Measurements from ENCODE around the gene FLT4. TPM values are rescaled to one million over a fixed set of nuclear protein-coding genes. Genes with fewer than 3 reads are reported as not detected.

Gene FLT4
- polyA plus RNA-seq, 1 donor: 10.2 TPM

- no peak overlapping the region for H3K27ac ChIP-seq (ENCODE audit: low read length)
- no peaks in the 10 kb centered on the region for H3K4me1 ChIP-seq (ENCODE audit: control insufficient read depth, insufficient read depth, low read length)
- no peaks in the 10 kb centered on the region for H3K9me3 ChIP-seq (ENCODE audit: control insufficient read depth, low read depth, low read length)
- H3K36me3 ChIP-seq (ENCODE audit: control insufficient read depth, insufficient read depth, low read length): no peaks in the 10 kb centered on the region
- no peaks in the 10 kb centered on the region for H3K27me3 ChIP-seq (ENCODE audit: control insufficient read depth, insufficient read depth, low read length)
- WGBS (ENCODE audit: insufficient coverage, low lambda C conversion rate): no CpG with 5 or more reads among the region's 21 CpGs
- no peak for DNase-seq
- H3K4me3 ChIP-seq (ENCODE audit: low read length): no peak overlapping the region
These were observed 43.1 kb downstream of the FLT4 start for GRCh38 chr5:180606215-180606785.

GRCh38 chr5:180605554-180606214, 43.7 kb downstream of the FLT4 start:
- H3K4me3 ChIP-seq (ENCODE audit: low read length): no peak overlapping the region
- no CpG with 5 or more reads among the region's 11 CpGs for WGBS (ENCODE audit: insufficient coverage, low lambda C conversion rate)
- no peaks in the 10 kb centered on the region for H3K4me1 ChIP-seq (ENCODE audit: control insufficient read depth, insufficient read depth, low read length)
- no peak overlapping the region for H3K27ac ChIP-seq (ENCODE audit: low read length)
- no peaks in the 10 kb centered on the region for H3K9me3 ChIP-seq (ENCODE audit: control insufficient read depth, low read depth, low read length)
- peak in 1 of 2 donors; percentile 29 for DNase-seq
- H3K36me3 ChIP-seq (ENCODE audit: control insufficient read depth, insufficient read depth, low read length): no peaks in the 10 kb centered on the region
- H3K27me3 ChIP-seq (ENCODE audit: control insufficient read depth, insufficient read depth, low read length): no peaks in the 10 kb centered on the region

- no peaks in the 10 kb centered on the region for H3K27me3 ChIP-seq (ENCODE audit: control insufficient read depth, insufficient read depth, low read length)
- no peak for DNase-seq
- no peak overlapping the region for H3K4me3 ChIP-seq (ENCODE audit: low read length)
- H3K36me3 ChIP-seq (ENCODE audit: control insufficient read depth, insufficient read depth, low read length): no peaks in the 10 kb centered on the region
- H3K9me3 ChIP-seq (ENCODE audit: control insufficient read depth, low read depth, low read length): no peaks in the 10 kb centered on the region
- 100% methylated on average over 1 of the region's 13 CpGs for WGBS (ENCODE audit: insufficient coverage, low lambda C conversion rate)
- H3K4me1 ChIP-seq (ENCODE audit: control insufficient read depth, insufficient read depth, low read length): no peaks in the 10 kb centered on the region
- no peak overlapping the region for H3K27ac ChIP-seq (ENCODE audit: low read length)
These were observed 45.1 kb downstream of the FLT4 start for GRCh38 chr5:180604271-180604670.

- DNase-seq: no peak
- no peaks in the 10 kb centered on the region for H3K27me3 ChIP-seq (ENCODE audit: control insufficient read depth, insufficient read depth, low read length)
- H3K4me1 ChIP-seq (ENCODE audit: control insufficient read depth, insufficient read depth, low read length): no peaks in the 10 kb centered on the region
- no peaks in the 10 kb centered on the region for H3K36me3 ChIP-seq (ENCODE audit: control insufficient read depth, insufficient read depth, low read length)
- no peak overlapping the region for H3K27ac ChIP-seq (ENCODE audit: low read length)
- H3K9me3 ChIP-seq (ENCODE audit: control insufficient read depth, low read depth, low read length): no peaks in the 10 kb centered on the region
- no peak overlapping the region for H3K4me3 ChIP-seq (ENCODE audit: low read length)
- WGBS (ENCODE audit: insufficient coverage, low lambda C conversion rate): no CpG with 5 or more reads among the region's 19 CpGs
These were observed 46.3 kb downstream of the FLT4 start for GRCh38 chr5:180603076-180603594.

GRCh38 chr5:180602481-180603075, 46.8 kb downstream of the FLT4 start:
- no peak overlapping the region for H3K27ac ChIP-seq (ENCODE audit: low read length)
- no peaks in the 10 kb centered on the region for H3K27me3 ChIP-seq (ENCODE audit: control insufficient read depth, insufficient read depth, low read length)
- no peaks in the 10 kb centered on the region for H3K9me3 ChIP-seq (ENCODE audit: control insufficient read depth, low read depth, low read length)
- no peaks in the 10 kb centered on the region for H3K4me1 ChIP-seq (ENCODE audit: control insufficient read depth, insufficient read depth, low read length)
- H3K4me3 ChIP-seq (ENCODE audit: low read length): no peak overlapping the region
- no peak for DNase-seq
- no peaks in the 10 kb centered on the region for H3K36me3 ChIP-seq (ENCODE audit: control insufficient read depth, insufficient read depth, low read length)
- no CpG with 5 or more reads among the region's 15 CpGs for WGBS (ENCODE audit: insufficient coverage, low lambda C conversion rate)

- Histone ChIP-seq H3K4me3 (ENCODE audit: low read length) (no peak overlapping the region), H3K27me3 (ENCODE audit: control insufficient read depth, insufficient read depth, low read length) (no peaks in the 10 kb centered on the region), H3K9me3 (ENCODE audit: control insufficient read depth, low read depth, low read length) (no peaks in the 10 kb centered on the region), H3K36me3 (ENCODE audit: control insufficient read depth, insufficient read depth, low read length) (no peaks in the 10 kb centered on the region), H3K4me1 (ENCODE audit: control insufficient read depth, insufficient read depth, low read length) (no peaks in the 10 kb centered on the region), H3K27ac (ENCODE audit: low read length) (no peak overlapping the region)
- no CpG with 5 or more reads among the region's 36 CpGs for WGBS (ENCODE audit: insufficient coverage, low lambda C conversion rate)
- DNase-seq: no peak
These were observed 47.6 kb downstream of the FLT4 start for GRCh38 chr5:180601591-180602480.

- no CpG with 5 or more reads among the region's 12 CpGs for WGBS (ENCODE audit: insufficient coverage, low lambda C conversion rate)
- no peak overlapping the region for H3K4me3 ChIP-seq (ENCODE audit: low read length)
- no peaks in the 10 kb centered on the region for H3K4me1 ChIP-seq (ENCODE audit: control insufficient read depth, insufficient read depth, low read length)
- no peaks in the 10 kb centered on the region for H3K9me3 ChIP-seq (ENCODE audit: control insufficient read depth, low read depth, low read length)
- no peaks in the 10 kb centered on the region for H3K27me3 ChIP-seq (ENCODE audit: control insufficient read depth, insufficient read depth, low read length)
- H3K36me3 ChIP-seq (ENCODE audit: control insufficient read depth, insufficient read depth, low read length): no peaks in the 10 kb centered on the region
- no peak overlapping the region for H3K27ac ChIP-seq (ENCODE audit: low read length)
- no peak for DNase-seq
These were observed 48.8 kb downstream of the FLT4 start for GRCh38 chr5:180600554-180601041.

GRCh38 chr5:180599981-180600553, 49.3 kb downstream of the FLT4 start:
- no peak overlapping the region for H3K4me3 ChIP-seq (ENCODE audit: low read length)
- no peaks in the 10 kb centered on the region for H3K27me3 ChIP-seq (ENCODE audit: control insufficient read depth, insufficient read depth, low read length)
- no peaks in the 10 kb centered on the region for H3K9me3 ChIP-seq (ENCODE audit: control insufficient read depth, low read depth, low read length)
- no peaks in the 10 kb centered on the region for H3K4me1 ChIP-seq (ENCODE audit: control insufficient read depth, insufficient read depth, low read length)
- no peak for DNase-seq
- no peak overlapping the region for H3K27ac ChIP-seq (ENCODE audit: low read length)
- H3K36me3 ChIP-seq (ENCODE audit: control insufficient read depth, insufficient read depth, low read length): no peaks in the 10 kb centered on the region
- WGBS (ENCODE audit: insufficient coverage, low lambda C conversion rate): no CpG with 5 or more reads among the region's 16 CpGs

- Histone ChIP-seq H3K36me3 (ENCODE audit: control insufficient read depth, insufficient read depth, low read length) (no peaks in the 10 kb centered on the region), H3K27me3 (ENCODE audit: control insufficient read depth, insufficient read depth, low read length) (no peaks in the 10 kb centered on the region), H3K27ac (ENCODE audit: low read length) (no peak overlapping the region), H3K4me1 (ENCODE audit: control insufficient read depth, insufficient read depth, low read length) (no peaks in the 10 kb centered on the region), H3K4me3 (ENCODE audit: low read length) (no peak overlapping the region), H3K9me3 (ENCODE audit: control insufficient read depth, low read depth, low read length) (no peaks in the 10 kb centered on the region)
- 86% methylated on average over 1 of the region's 6 CpGs for WGBS (ENCODE audit: insufficient coverage, low lambda C conversion rate)
- DNase-seq: no peak
These were observed 49.8 kb downstream of the FLT4 start for GRCh38 chr5:180599590-180599914.
